GM19193 (cell line): ENCODE data around the gene SNTG2.

ENCODE experiments used
- POLR2A ChIP-seq: IDR thresholded peaks from 4 replicates; pipeline ENCODE4 v1.6.1; 2011; ENCODE audit not compliant: insufficient read depth, insufficient read length; ENCODE audit errors: extremely low read depth

SNTG2 gene

GRCh38 chr2:923832-924601, 26.6 kb upstream of the SNTG2 start:
- TF ChIP-seq POLR2A, result no peak

- no peak for TF ChIP-seq POLR2A
Observed at GRCh38 chr2:924701-925100, 25.9 kb upstream of the SNTG2 start.

GRCh38 chr2:925309-925708, 25.3 kb upstream of the SNTG2 start:
- no peak for TF ChIP-seq POLR2A

GRCh38 chr2:925711-926110, 24.9 kb upstream of the SNTG2 start:
- no peak for TF ChIP-seq POLR2A

GRCh38 chr2:926259-926793, 24.3 kb upstream of the SNTG2 start:
- TF ChIP-seq POLR2A, result no peak

- TF ChIP-seq POLR2A, result no peak
Observed at GRCh38 chr2:926896-927295, 23.8 kb upstream of the SNTG2 start.

- TF ChIP-seq POLR2A, result no peak
Observed at GRCh38 chr2:929011-929735, 21.5 kb upstream of the SNTG2 start.

- no peak for TF ChIP-seq POLR2A
Observed at GRCh38 chr2:929925-930324, 20.7 kb upstream of the SNTG2 start.

- no peak for TF ChIP-seq POLR2A
Observed at GRCh38 chr2:930935-931334, 19.7 kb upstream of the SNTG2 start.

- no peak for TF ChIP-seq POLR2A
Observed at GRCh38 chr2:932320-933115, 18.1 kb upstream of the SNTG2 start.

- no peak for TF ChIP-seq POLR2A
Observed at GRCh38 chr2:933734-934295, 16.8 kb upstream of the SNTG2 start.

- no peak for TF ChIP-seq POLR2A
Observed at GRCh38 chr2:937530-937929, 13.1 kb upstream of the SNTG2 start.

- no peak for TF ChIP-seq POLR2A
Observed at GRCh38 chr2:938181-939005, 12.3 kb upstream of the SNTG2 start.

- no peak for TF ChIP-seq POLR2A
Observed at GRCh38 chr2:939936-940601, 10.6 kb upstream of the SNTG2 start.

GRCh38 chr2:941871-942270, 8.8 kb upstream of the SNTG2 start:
- no peak for TF ChIP-seq POLR2A
